Erythroblast (primary cell): ENCODE measurements around the gene ARL1.

Experiments
- GATA1 ChIP-seq: IDR thresholded peaks from 2 replicates; pipeline ENCODE4 v1.6.1; 2011; ENCODE audit warnings: low read depth, mild to moderate bottlenecking, control low read depth, low read length, moderate library complexity
- POLR2A ChIP-seq: IDR thresholded peaks from 2 replicates; pipeline ENCODE4 v1.6.1; 2011; ENCODE audit warnings: mild to moderate bottlenecking, low read length

- TF ChIP-seq POLR2A: no peak
- no peak for TF ChIP-seq GATA1
Observed at GRCh38 chr12:101430456-101430855, 22.9 kb upstream of the ARL1 start.
